H9 (cell line): ENCODE data around the gene EHF. TPM values are rescaled to one million over a fixed set of nuclear protein-coding genes. Genes with fewer than 3 reads are reported as not detected.

Source experiments
- DNase-seq: peaks from one replicate; pipeline ENCODE4 v3.0.0-alpha.2; 2017
- H2AFZ ChIP-seq: one replicate; pipeline ENCODE4 v1.6.1; 2013; ENCODE audit warnings: mild to moderate bottlenecking, low read length, control low read depth, moderate library complexity
- H2AK5ac ChIP-seq: 2 replicates; pipeline ENCODE4 v1.6.1; 2013; ENCODE audit warnings: low read length, control low read depth, mixed read lengths; ENCODE audit not compliant: insufficient read length
- H2BK120ac ChIP-seq: one replicate; pipeline ENCODE4 v1.6.1; 2013; ENCODE audit warnings: low read depth, mild to moderate bottlenecking, low read length, control low read depth, inconsistent platforms; ENCODE audit not compliant: poor library complexity, severe bottlenecking
- H2BK12ac ChIP-seq: 2 replicates; pipeline ENCODE4 v1.6.1; 2013; ENCODE audit warnings: low read length, control low read depth, mixed read lengths, low read depth; ENCODE audit not compliant: insufficient read length
- H2BK15ac ChIP-seq: 2 replicates; pipeline ENCODE4 v1.6.1; 2013; ENCODE audit warnings: low read depth, low read length, control low read depth
- H2BK20ac ChIP-seq: one replicate; pipeline ENCODE4 v1.6.1; 2013; ENCODE audit warnings: low read depth, mild to moderate bottlenecking, low read length, control low read depth, inconsistent platforms; ENCODE audit not compliant: poor library complexity, severe bottlenecking
- H2BK5ac ChIP-seq: 2 replicates; pipeline ENCODE4 v1.6.1; 2013; ENCODE audit warnings: low read length, control low read depth, mixed read lengths; ENCODE audit not compliant: insufficient read length
- H3K14ac ChIP-seq: 2 replicates; pipeline ENCODE4 v1.6.1; 2013; ENCODE audit warnings: low read length, control low read depth; ENCODE audit not compliant: insufficient read depth
- H3K18ac ChIP-seq: 2 replicates; pipeline ENCODE4 v1.6.1; 2013; ENCODE audit warnings: low read depth, mild to moderate bottlenecking, mixed read lengths, low read length, control low read depth; ENCODE audit not compliant: insufficient read length
- H3K23ac ChIP-seq: 2 replicates; pipeline ENCODE4 v1.6.1; 2013; ENCODE audit warnings: low read length, control low read depth, mixed read lengths, low read depth; ENCODE audit not compliant: insufficient read length
- H3K23me2 ChIP-seq: 2 replicates; pipeline ENCODE4 v1.6.1; 2013; ENCODE audit warnings: low read depth, mild to moderate bottlenecking, mixed read lengths, low read length, control low read depth; ENCODE audit not compliant: insufficient read length, poor library complexity, severe bottlenecking
- H3K27ac ChIP-seq: 2 replicates; pipeline ENCODE4 v1.5.1; 2013; ENCODE audit warnings: low read length, control low read depth, mixed read lengths, low read depth; ENCODE audit not compliant: insufficient read length
- H3K27me3 ChIP-seq: 2 replicates; pipeline ENCODE4 v1.6.1; 2013; ENCODE audit warnings: low read length, control low read depth, inconsistent platforms; ENCODE audit not compliant: insufficient read depth
- H3K4ac ChIP-seq: 2 replicates; pipeline ENCODE4 v1.6.1; 2013; ENCODE audit warnings: low read depth, mild to moderate bottlenecking, control low read depth, inconsistent platforms, low read length, moderate library complexity
- H3K4me1 ChIP-seq: 2 replicates; pipeline ENCODE4 v1.6.1; 2013; ENCODE audit warnings: low read length, control low read depth, inconsistent platforms; ENCODE audit not compliant: insufficient read depth
- H3K4me2 ChIP-seq: 2 replicates; pipeline ENCODE4 v1.6.1; 2013; ENCODE audit warnings: low read length, control low read depth, mixed read lengths; ENCODE audit not compliant: insufficient read length, insufficient read depth
- H3K56ac ChIP-seq: 2 replicates; pipeline ENCODE4 v1.6.1; 2013; ENCODE audit warnings: low read depth, mild to moderate bottlenecking, mixed read lengths, low read length, control low read depth; ENCODE audit not compliant: insufficient read length
- H3K79me1 ChIP-seq: 2 replicates; pipeline ENCODE4 v1.6.1; 2013; ENCODE audit warnings: low read depth, mild to moderate bottlenecking, moderate library complexity, low read length, control low read depth, inconsistent platforms; ENCODE audit not compliant: insufficient read depth, poor library complexity, severe bottlenecking
- H3K79me2 ChIP-seq: 2 replicates; pipeline ENCODE4 v1.6.1; 2013; ENCODE audit warnings: low read length, control low read depth, inconsistent platforms; ENCODE audit not compliant: insufficient read depth
- H3K9ac ChIP-seq: 2 replicates; pipeline ENCODE4 v1.6.1; 2013; ENCODE audit warnings: low read length, control low read depth, mixed read lengths; ENCODE audit not compliant: insufficient read length; ENCODE audit errors: extremely low read depth
- H3K9me3 ChIP-seq: one replicate; pipeline ENCODE4 v1.6.1; 2013; ENCODE audit warnings: low read depth, low read length, inconsistent platforms; ENCODE audit not compliant: control insufficient read depth
- H3T11ph ChIP-seq: one replicate; pipeline ENCODE4 v1.6.1; 2013; ENCODE audit warnings: mild to moderate bottlenecking, low read length, control low read depth, inconsistent platforms
- H4K20me1 ChIP-seq: one replicate; pipeline ENCODE4 v1.6.1; 2013; ENCODE audit not compliant: control insufficient read depth, insufficient read length, insufficient read depth
- H4K5ac ChIP-seq: 2 replicates; pipeline ENCODE4 v1.6.1; 2013; ENCODE audit warnings: low read depth, mild to moderate bottlenecking, mixed read lengths, low read length, control low read depth; ENCODE audit not compliant: insufficient read length
- H4K8ac ChIP-seq: replicated peaks from 2 replicates; pipeline ENCODE4 v1.6.1; 2013; ENCODE audit warnings: low read length, control low read depth, mixed read lengths, low read depth; ENCODE audit not compliant: insufficient read length
- H4K91ac ChIP-seq: 2 replicates; pipeline ENCODE4 v1.6.1; 2013; ENCODE audit warnings: low read depth, mild to moderate bottlenecking, moderate library complexity, mixed read lengths, low read length, control low read depth; ENCODE audit not compliant: insufficient read length
- H3K27ac Mint-ChIP-seq, 3 experiments: 2 replicates in 2 of 3; 3 replicates in 1 of 3; pipeline ENCODE4 v1.8.0; 2020 to 2021; ENCODE audit warnings: mixed read lengths in 3 of 3, mild to moderate bottlenecking in 1 of 3, moderate library complexity in 1 of 3
- H3K27me3 Mint-ChIP-seq: 2 replicates; pipeline ENCODE4 v1.8.0; 2021; ENCODE audit warnings: low read depth, mild to moderate bottlenecking, moderate library complexity, mixed read lengths
- H3K36me3 Mint-ChIP-seq, 3 experiments: 2 replicates in 2 of 3; 3 replicates in 1 of 3; pipeline ENCODE4 v1.8.0; 2020 to 2021; ENCODE audit warnings: low read depth in 3 of 3, mixed read lengths in 3 of 3; ENCODE audit not compliant: insufficient read depth in 1 of 3
- H3K4me1 Mint-ChIP-seq, 2 experiments: 2 replicates each; pipeline ENCODE4 v1.8.0; 2020; ENCODE audit warnings: mixed read lengths in 2 of 2
- H3K4me3 Mint-ChIP-seq, 2 experiments: 2 replicates in 1 of 2; 3 replicates in 1 of 2; pipeline ENCODE4 v1.8.0; 2020 to 2021; ENCODE audit warnings: mild to moderate bottlenecking in 2 of 2, mixed read lengths in 2 of 2, moderate library complexity in 1 of 2
- H3K9me3 Mint-ChIP-seq, 2 experiments: 2 replicates in 1 of 2; 3 replicates in 1 of 2; pipeline ENCODE4 v1.8.0; 2020; ENCODE audit warnings: mild to moderate bottlenecking in 2 of 2, mixed read lengths in 2 of 2, moderate library complexity in 1 of 2
- CTCF ChIP-seq: fragments of 200-600 bp; sonication (generic); conservative IDR thresholded peaks from 3 replicates; pipeline ENCODE4 v1.8.0; 2021; ENCODE audit warnings: antibody characterized with exemption, mild to moderate bottlenecking
- WGBS: extraction: QIAGEN DNeasy Blood & Tissue Kit; methylation state at CpG from one replicate; pipeline ENCODE4 v1.1.7; 2013; ENCODE audit warnings: missing lambda C conversion rate, low lambda C conversion rate, mixed read lengths; ENCODE audit not compliant: insufficient read length; ENCODE audit errors: extremely low coverage; 5-methylcytosine and 5-hydroxymethylcytosine counted together
- total RNA-seq: library from RNA; stranded (reverse); gene quantifications from 2 replicates; pipeline ENCODE4 v1.2.1, GENCODE V29; 2021

EHF gene
- total RNA-seq, 1 experiment from 2014 or later: not detected

GRCh38 chr11:34642001-34642554 lies 21.2 kb downstream of the EHF start:
- Histone ChIP-seq H3K4me1 (no peaks in the 10 kb centered on the region), H4K20me1 (no peaks in the 10 kb centered on the region), H3K56ac (no peak overlapping the region), H3K23ac (no peak overlapping the region), H3K4me2 (no peak overlapping the region), H3K4ac (no peak overlapping the region), H3K27me3 (no peaks in the 10 kb centered on the region), H3T11ph (no peak overlapping the region), H3K9me3 (no peaks in the 10 kb centered on the region), H2BK15ac (no peak overlapping the region), H3K27ac (no peak overlapping the region), H2AK5ac (no peak overlapping the region), H3K79me2 (no peaks in the 10 kb centered on the region), H4K91ac (no peak overlapping the region), H3K79me1 (no peaks in the 10 kb centered on the region), H2BK12ac (no peak overlapping the region), H2BK20ac (no peak overlapping the region), H3K23me2 (no peaks in the 10 kb centered on the region), H2AFZ (no peak overlapping the region), H3K18ac (no peak overlapping the region), H4K5ac (no peak overlapping the region), H4K8ac (no peak overlapping the region), H3K9ac (no peak overlapping the region), H2BK120ac (no peak overlapping the region), H2BK5ac (no peak overlapping the region), H3K14ac (no peak overlapping the region)
- H3K4me3 Mint-ChIP-seq: no peak overlapping the region
- H3K36me3 Mint-ChIP-seq: no peaks in the 10 kb centered on the region
- H3K27me3 Mint-ChIP-seq: no peaks in the 10 kb centered on the region; the same call in 1 of the 2 replicates
- DNase-seq: no peak
- H3K27ac Mint-ChIP-seq: no peak overlapping the region
- no peak for TF ChIP-seq CTCF
- no CpG with 5 or more reads among the region's 6 CpGs for WGBS
- H3K4me1 Mint-ChIP-seq: peaks cover 20 to 30% of the 10 kb centered on the region in 2 experiments
- no peaks in the 10 kb centered on the region for H3K9me3 Mint-ChIP-seq
